Measurements from ENCODE around the gene RNGTT.

Gene RNGTT

DNA sequence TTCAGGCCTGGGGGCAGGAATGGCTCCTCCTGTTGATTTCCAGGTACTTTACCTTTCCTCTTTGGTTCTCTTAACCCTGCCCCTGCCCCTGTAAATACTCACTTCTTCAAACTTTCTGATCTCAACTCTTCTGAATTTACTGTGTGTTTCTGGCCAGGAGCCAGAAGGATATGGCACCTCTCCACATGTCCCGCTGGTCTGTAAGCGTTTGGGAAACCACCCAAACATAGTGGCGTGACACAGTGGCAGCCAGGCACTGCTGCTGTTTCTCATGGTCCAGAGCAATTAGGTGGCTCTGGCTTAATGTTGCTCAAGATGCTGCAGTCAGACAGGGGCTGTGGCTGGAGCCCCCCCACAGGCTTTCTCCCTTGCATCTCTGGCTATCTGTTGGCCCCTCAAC is 374.5 kb downstream of the RNGTT start:
- no peaks in the 10 kb centered on the region for H3K36me3 ChIP-seq (ENCODE audit: insufficient read depth, low read length)
- peaks cover 3% of the 10 kb centered on the region; the same call in 1 of the 2 replicates for H3K9me3 ChIP-seq (ENCODE audit: insufficient read depth, low read depth, low read length)
- H2AFZ ChIP-seq (ENCODE audit: low read length) = no peak overlapping the region
- no peaks in the 10 kb centered on the region for H3K4me1 ChIP-seq (ENCODE audit: insufficient read depth, low read length, poor library complexity, severe bottlenecking)
- no peaks in the 10 kb centered on the region for H3K27me3 ChIP-seq (ENCODE audit: insufficient read depth, low read length, poor library complexity, severe bottlenecking)
- no peaks in the 10 kb centered on the region for H3K79me2 ChIP-seq (ENCODE audit: insufficient read depth, low read length)
- no peaks in the 10 kb centered on the region for H3F3A ChIP-seq (ENCODE audit: low read depth)
- H4K20me1 ChIP-seq (ENCODE audit: insufficient read depth, low read length, poor library complexity, severe bottlenecking) = no peaks in the 10 kb centered on the region
- H3K9ac ChIP-seq (ENCODE audit: low read depth, low read length, poor library complexity, severe bottlenecking) = no peak overlapping the region
- no peaks in the 10 kb centered on the region for H3K9me2 ChIP-seq (replicated peaks; ENCODE audit: low read depth, low read length)
- no peak for TF ChIP-seq EZH2phosphoT487 (IDR thresholded peaks at IDR 0.05; ENCODE audit: borderline replicate concordance)
- TF ChIP-seq, protein P1, sequence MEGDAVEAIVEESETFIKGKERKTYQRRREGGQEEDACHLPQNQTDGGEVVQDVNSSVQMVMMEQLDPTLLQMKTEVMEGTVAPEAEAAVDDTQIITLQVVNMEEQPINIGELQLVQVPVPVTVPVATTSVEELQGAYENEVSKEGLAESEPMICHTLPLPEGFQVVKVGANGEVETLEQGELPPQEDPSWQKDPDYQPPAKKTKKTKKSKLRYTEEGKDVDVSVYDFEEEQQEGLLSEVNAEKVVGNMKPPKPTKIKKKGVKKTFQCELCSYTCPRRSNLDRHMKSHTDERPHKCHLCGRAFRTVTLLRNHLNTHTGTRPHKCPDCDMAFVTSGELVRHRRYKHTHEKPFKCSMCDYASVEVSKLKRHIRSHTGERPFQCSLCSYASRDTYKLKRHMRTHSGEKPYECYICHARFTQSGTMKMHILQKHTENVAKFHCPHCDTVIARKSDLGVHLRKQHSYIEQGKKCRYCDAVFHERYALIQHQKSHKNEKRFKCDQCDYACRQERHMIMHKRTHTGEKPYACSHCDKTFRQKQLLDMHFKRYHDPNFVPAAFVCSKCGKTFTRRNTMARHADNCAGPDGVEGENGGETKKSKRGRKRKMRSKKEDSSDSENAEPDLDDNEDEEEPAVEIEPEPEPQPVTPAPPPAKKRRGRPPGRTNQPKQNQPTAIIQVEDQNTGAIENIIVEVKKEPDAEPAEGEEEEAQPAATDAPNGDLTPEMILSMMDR (conservative IDR thresholded peaks at IDR 0.05; ENCODE audit: low read length) = no peak
- H3K4me3 ChIP-seq (ENCODE audit: low read length, poor library complexity, severe bottlenecking) = no peak overlapping the region
- H3K4me2 ChIP-seq (ENCODE audit: low read depth, low read length, poor library complexity, severe bottlenecking) = no peak overlapping the region

DNA sequence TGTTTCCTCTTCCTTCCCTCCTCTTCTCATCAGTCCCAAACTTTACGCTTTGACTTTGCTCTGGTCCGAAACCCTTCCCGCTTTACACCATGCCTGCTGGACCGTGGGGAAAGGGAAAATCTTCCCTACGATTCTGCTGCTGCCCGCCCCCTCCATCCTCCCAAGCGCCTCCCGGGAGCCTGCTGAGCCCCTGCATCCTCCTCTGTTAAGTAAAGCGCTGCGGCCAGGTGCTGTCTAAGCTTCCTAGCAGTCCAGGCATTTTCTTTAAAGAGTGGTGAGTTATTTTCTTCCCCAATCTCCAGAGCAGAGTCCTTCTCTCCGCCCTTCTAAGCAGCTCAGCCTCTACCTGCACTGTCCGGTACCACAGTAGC is 376.3 kb downstream of the RNGTT start:
- no peaks in the 10 kb centered on the region for H3K9me2 ChIP-seq (replicated peaks; ENCODE audit: low read depth, low read length)
- H3K9me3 ChIP-seq (ENCODE audit: insufficient read depth, low read depth, low read length) = peaks cover 9% of the 10 kb centered on the region; the same call in 1 of the 2 replicates

DNA sequence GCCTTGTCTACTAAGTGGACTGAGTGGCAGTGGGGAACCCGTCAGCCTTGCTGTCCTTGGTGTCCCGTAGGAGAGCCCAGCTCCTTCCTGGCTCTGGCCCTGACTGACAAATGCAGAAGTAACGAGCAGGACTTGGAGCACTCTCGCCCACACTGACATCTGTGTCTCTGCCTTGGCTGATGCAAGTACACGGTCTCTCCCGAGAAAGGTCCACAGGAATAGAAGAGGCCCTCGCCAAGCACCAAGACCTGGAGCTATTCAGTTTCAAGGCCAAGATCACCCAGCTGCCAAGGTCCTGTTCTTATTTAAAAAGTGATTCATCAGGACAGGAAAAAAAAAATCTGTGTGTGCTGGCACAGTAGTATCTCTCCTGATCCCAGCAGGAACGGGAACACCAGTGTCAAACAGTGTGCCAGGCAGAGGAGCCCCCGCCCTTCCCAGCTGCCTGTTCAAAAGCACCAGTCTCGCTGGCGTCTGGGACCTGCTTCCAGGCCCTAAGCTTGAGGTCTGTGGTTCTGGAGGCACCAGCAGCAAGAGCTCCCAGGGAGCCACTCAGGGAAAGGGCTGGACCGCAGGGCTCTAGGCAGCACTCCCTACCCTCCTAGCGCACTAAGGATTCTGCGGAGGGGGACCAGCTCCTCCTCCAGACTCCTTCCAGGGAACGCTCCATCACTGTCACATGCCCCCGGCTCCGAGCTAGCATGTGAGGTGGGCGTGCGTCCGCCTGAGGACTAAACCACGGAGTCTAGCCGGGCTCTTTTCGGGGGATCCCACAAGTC is 376.9 kb downstream of the RNGTT start:
- no peak overlapping the region for H3K4me3 ChIP-seq (ENCODE audit: low read length, poor library complexity, severe bottlenecking)
- no peaks in the 10 kb centered on the region for H3K36me3 ChIP-seq (ENCODE audit: insufficient read depth, low read length)
- no peaks in the 10 kb centered on the region for H3F3A ChIP-seq (ENCODE audit: low read depth)
- no peaks in the 10 kb centered on the region for H3K79me2 ChIP-seq (ENCODE audit: insufficient read depth, low read length)
- no peaks in the 10 kb centered on the region for H4K20me1 ChIP-seq (ENCODE audit: insufficient read depth, low read length, poor library complexity, severe bottlenecking)
- H2AFZ ChIP-seq (ENCODE audit: low read length) = no peak overlapping the region
- H3K9me2 ChIP-seq (replicated peaks; ENCODE audit: low read depth, low read length) = no peaks in the 10 kb centered on the region
- no peak overlapping the region for H3K4me2 ChIP-seq (ENCODE audit: low read depth, low read length, poor library complexity, severe bottlenecking)
- no peaks in the 10 kb centered on the region for H3K4me1 ChIP-seq (ENCODE audit: insufficient read depth, low read length, poor library complexity, severe bottlenecking)
- peaks cover 12% of the 10 kb centered on the region; the same call in 1 of the 2 replicates for H3K9me3 ChIP-seq (ENCODE audit: insufficient read depth, low read depth, low read length)
- no peaks in the 10 kb centered on the region for H3K27me3 ChIP-seq (ENCODE audit: insufficient read depth, low read length, poor library complexity, severe bottlenecking)
- no peak for TF ChIP-seq EZH2phosphoT487 (IDR thresholded peaks at IDR 0.05; ENCODE audit: borderline replicate concordance)
- TF ChIP-seq, protein P1 (conservative IDR thresholded peaks at IDR 0.05; ENCODE audit: low read length) = no peak
- H3K9ac ChIP-seq (ENCODE audit: low read depth, low read length, poor library complexity, severe bottlenecking) = no peak overlapping the region

More for the DNA sequence above, 376.3 kb downstream of the RNGTT start:
- Histone ChIP-seq H3K4me3 (ENCODE audit: low read length, poor library complexity, severe bottlenecking) (no peak overlapping the region), H3K36me3 (ENCODE audit: insufficient read depth, low read length) (no peaks in the 10 kb centered on the region), H4K20me1 (ENCODE audit: insufficient read depth, low read length, poor library complexity, severe bottlenecking) (no peaks in the 10 kb centered on the region), H3K79me2 (ENCODE audit: insufficient read depth, low read length) (no peaks in the 10 kb centered on the region), H3K4me2 (ENCODE audit: low read depth, low read length, poor library complexity, severe bottlenecking) (no peak overlapping the region), H2AFZ (ENCODE audit: low read length) (no peak overlapping the region), H3K4me1 (ENCODE audit: insufficient read depth, low read length, poor library complexity, severe bottlenecking) (no peaks in the 10 kb centered on the region), H3K9ac (ENCODE audit: low read depth, low read length, poor library complexity, severe bottlenecking) (no peak overlapping the region), H3K27me3 (ENCODE audit: insufficient read depth, low read length, poor library complexity, severe bottlenecking) (no peaks in the 10 kb centered on the region), H3F3A (ENCODE audit: low read depth) (no peaks in the 10 kb centered on the region)
- TF ChIP-seq, protein P1 (conservative IDR thresholded peaks at IDR 0.05; ENCODE audit: low read length) = no peak
- TF ChIP-seq EZH2phosphoT487 (IDR thresholded peaks at IDR 0.05; ENCODE audit: borderline replicate concordance) = no peak

All from Loucy (cell line).